Activated CD4-positive, alpha-beta memory T cell treated with anti-CD3 and anti-CD28 coated beads for 36 hours (primary cell): Measurements from ENCODE around the gene NPHP4. TPM values are rescaled to one million over a fixed set of nuclear protein-coding genes. Genes with fewer than 3 reads are reported as not detected.

Experiments used
- CTCF ChIA-PET: fragments of 350-600 bp; sonication (Branson Sonifier 250); formaldehyde crosslinking; loops from one replicate; lab custom pipeline; 2021; ENCODE audit warnings: antibody characterized with exemption, inconsistent platforms; lab: Charles Lee
- POLR2A ChIA-PET: fragments of 350-600 bp; sonication (Branson Sonifier 250); formaldehyde crosslinking; loops from one replicate; lab custom pipeline; 2021; ENCODE audit warnings: antibody characterized with exemption; lab: Charles Lee
- DNase-seq: peaks from one replicate; pipeline ENCODE4 v3.0.0-alpha.2; 2020
- H3K27ac Mint-ChIP-seq: one replicate; pipeline ENCODE4 v1.8.0; 2021; ENCODE audit warnings: mixed read lengths
- H3K27me3 Mint-ChIP-seq: one replicate; pipeline ENCODE4 v1.8.0; 2021; ENCODE audit warnings: mixed read lengths
- H3K36me3 Mint-ChIP-seq: one replicate; pipeline ENCODE4 v1.8.0; 2021; ENCODE audit warnings: mixed read lengths
- H3K4me1 Mint-ChIP-seq: one replicate; pipeline ENCODE4 v1.8.0; 2021; ENCODE audit warnings: low read depth, mixed read lengths
- H3K4me3 Mint-ChIP-seq: one replicate; pipeline ENCODE4 v1.8.0; 2021; ENCODE audit warnings: mild to moderate bottlenecking, mixed read lengths
- H3K9me3 Mint-ChIP-seq: one replicate; pipeline ENCODE4 v1.8.0; 2021; ENCODE audit warnings: mixed read lengths
- intact Hi-C: fragments of 100-400 bp; cut with micrococcal nuclease; formaldehyde crosslinking; loops from one replicate; pipeline ENCODE4 v1.15.1; 2023
- total RNA-seq, 2 experiments: library from RNA; stranded (reverse); gene quantifications; one replicate each; pipeline ENCODE4 v1.2.3, GENCODE V29; 2021

The NPHP4 gene
- total RNA-seq, 2 experiments from 2014 or later, result 14.0 to 14.6 TPM

DNA sequence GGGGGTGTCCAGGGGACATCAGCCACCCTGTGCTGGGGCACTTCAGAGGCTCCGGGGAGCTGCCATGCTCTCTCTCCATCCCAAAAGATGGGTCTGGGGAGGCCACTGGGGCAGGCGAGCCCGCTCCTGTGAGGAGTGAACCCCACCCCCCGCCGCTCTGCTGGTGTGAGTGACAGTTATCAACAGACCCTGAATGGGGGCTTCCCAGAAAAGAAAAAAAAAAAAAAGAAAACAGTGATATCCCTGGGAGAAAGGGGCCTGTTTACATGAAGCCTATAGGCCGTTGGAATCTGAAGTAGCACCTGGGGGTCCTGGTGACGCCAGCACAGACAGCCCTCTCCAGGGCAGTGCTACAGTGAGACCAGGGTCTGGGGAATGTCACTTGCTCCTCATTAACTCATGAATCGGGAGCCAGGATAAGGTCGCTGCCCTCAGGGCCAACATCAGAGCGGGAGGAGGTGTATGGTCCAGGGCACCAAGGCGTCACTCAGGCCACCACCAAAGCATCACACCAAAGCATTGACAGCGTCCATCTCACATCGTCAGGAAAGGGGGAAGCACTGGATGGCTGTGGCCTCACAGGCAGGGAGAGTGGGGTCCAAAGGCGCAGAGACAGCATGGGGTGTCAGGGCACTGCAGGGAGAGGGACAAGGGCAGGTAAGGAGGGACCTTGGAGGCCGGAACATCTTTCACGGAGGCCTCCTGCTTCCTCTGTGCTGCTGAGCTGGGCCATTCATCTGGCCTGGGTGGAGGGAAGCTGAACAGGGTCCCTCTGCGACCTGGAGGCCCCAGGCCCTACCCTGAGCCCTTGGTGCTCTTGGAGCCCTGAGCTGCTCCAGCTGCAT is 8.4 kb upstream of the NPHP4 start:
- ChIA-PET CTCF (no interaction called here), POLR2A (no interaction called here)
- intact Hi-C loops, result no loop called here

DNA sequence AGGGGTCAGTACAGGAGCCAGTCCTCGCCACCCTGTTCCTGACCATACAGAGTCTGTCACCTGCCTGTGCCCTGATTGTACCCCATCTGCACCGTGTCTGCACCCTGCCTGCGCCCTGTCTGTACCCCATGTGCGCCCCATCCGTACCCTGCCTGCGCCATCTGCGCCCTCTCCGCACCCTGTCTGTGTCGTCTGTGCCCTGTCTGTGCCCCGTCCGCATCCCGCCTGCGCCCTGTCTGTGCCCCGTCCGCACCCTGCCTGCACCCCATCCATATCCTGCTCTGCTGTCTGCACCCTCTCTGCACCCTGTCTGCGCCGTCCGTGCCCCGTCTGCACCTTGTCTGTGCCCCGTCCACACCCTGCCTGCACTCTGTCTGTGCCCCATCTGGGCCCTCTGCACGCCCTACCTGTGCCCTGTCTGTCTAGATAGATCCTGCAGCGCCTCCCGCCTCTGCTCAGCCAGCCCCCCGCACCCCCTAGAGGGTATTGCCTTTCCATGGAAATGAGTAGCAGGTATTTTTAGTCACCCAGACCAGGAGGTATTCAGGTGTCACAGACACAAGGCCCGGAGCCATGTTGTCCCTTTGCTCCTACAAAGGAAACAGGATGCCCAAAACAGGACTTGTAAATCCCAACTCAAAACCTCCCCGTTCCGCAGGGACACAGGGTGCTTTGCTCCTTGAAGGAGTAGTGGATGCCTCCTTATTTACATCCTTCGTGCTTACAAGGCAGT is 7.7 kb upstream of the NPHP4 start:
- Mint-ChIP-seq H3K4me3 (no peak overlapping the region), H3K4me1 (peaks cover 6% of the 10 kb centered on the region), H3K27ac (no peak overlapping the region), H3K36me3 (no peaks in the 10 kb centered on the region), H3K27me3 (no peaks in the 10 kb centered on the region), H3K9me3 (no peaks in the 10 kb centered on the region)
- intact Hi-C loops, result loop anchor here (10.0 kb wide), 1 partner anchor 785 kb away; the partner anchor contains the start of gene CAMTA1
- CTCF ChIA-PET, result no interaction called here
- DNase-seq, result no peak
- POLR2A ChIA-PET, result no interaction called here

More for the DNA sequence above, 8.4 kb upstream of the NPHP4 start:
- peaks cover 3% of the 10 kb centered on the region for H3K4me1 Mint-ChIP-seq
- no peaks in the 10 kb centered on the region for H3K36me3 Mint-ChIP-seq
- H3K27ac Mint-ChIP-seq, result no peak overlapping the region
- H3K4me3 Mint-ChIP-seq, result no peak overlapping the region
- no peak for DNase-seq
- no peaks in the 10 kb centered on the region for H3K9me3 Mint-ChIP-seq
- no peaks in the 10 kb centered on the region for H3K27me3 Mint-ChIP-seq

DNA sequence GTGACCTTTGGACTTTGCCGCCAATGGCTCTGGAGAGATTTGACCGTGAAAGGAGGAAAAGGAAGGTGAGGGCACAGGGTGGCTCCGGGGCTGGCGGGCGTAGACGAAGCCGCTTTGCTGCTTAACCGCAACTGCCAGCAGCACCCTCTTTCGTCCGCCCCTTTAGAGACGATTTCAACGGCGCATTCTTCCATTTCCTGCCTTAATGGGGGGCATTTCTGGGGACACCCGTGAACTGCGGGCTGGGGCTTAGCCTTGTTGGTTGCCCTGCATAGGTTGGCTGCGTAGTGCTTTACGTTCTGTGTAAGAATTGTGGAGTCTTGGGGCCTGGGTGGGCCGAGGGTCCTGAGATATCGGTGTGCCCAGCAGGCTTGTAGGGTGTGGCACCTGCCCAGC is 6.7 kb upstream of the NPHP4 start:
- POLR2A ChIA-PET, result no interaction called here
- Mint-ChIP-seq H3K27me3 (no peaks in the 10 kb centered on the region), H3K36me3 (peaks cover 3% of the 10 kb centered on the region), H3K4me3 (no peak overlapping the region), H3K9me3 (no peaks in the 10 kb centered on the region), H3K4me1 (peaks cover 15% of the 10 kb centered on the region), H3K27ac (no peak overlapping the region)
- intact Hi-C loops, result loop anchor here (10.0 kb wide), 1 partner anchor 786 kb away; the partner anchor contains the start of gene CAMTA1
- CTCF ChIA-PET, result no interaction called here
- no peak for DNase-seq

DNA sequence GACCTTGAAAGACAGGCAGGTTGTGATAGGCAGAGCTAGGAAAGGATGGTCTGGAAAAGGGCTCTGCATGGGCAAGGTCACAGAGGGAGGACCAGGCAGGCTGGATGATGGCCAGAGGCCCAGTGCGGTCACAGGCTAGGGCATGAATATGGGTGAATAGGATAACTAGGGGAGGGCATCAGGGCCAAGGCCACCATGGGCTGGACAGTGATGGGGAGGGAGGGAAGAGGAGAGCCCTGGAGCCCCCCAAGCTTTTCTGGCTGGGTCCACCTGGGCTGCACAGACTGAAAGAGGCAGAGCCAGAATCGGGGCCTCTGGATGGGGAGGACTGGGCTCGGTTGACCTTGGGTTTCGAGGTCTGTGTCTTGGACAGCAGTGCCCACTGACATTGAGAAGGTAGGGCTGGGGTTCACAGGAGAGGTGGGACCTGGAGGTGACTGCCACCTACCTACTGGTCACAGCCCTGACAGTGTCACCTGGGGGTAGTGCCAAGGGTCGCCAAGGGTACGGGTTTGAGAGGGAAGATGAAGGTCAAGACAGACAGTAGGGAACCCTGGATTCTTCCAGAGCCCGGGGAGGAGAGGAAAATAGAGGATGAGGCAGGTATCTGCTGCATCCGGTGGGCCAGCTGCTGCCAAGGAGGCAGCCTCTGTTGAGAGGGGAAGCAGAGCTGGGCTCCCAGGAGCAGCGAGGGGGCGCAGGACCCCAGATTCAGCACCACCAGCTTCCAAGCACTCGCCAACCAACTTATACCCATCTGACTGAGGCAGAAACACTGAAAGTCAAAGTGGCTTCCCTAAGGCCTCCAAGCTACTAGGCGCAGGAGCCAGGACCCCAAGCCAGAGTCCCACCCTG is 6.1 kb upstream of the NPHP4 start:
- H3K9me3 Mint-ChIP-seq, result no peaks in the 10 kb centered on the region
- ChIA-PET POLR2A (interaction anchor here (0.5 kb wide), 1 partner anchor 29 kb away, joined by 4 read pairs; no protein-coding TSS in a partner anchor), CTCF (no interaction called here)
- H3K36me3 Mint-ChIP-seq, result peaks cover 3% of the 10 kb centered on the region
- intact Hi-C loops, result loop anchor here (10.0 kb wide), 1 partner anchor 787 kb away; the partner anchor contains the start of gene CAMTA1
- DNase-seq, result no peak
- H3K4me1 Mint-ChIP-seq, result peaks cover 17% of the 10 kb centered on the region
- H3K27ac Mint-ChIP-seq, result no peak overlapping the region
- no peaks in the 10 kb centered on the region for H3K27me3 Mint-ChIP-seq
- H3K4me3 Mint-ChIP-seq, result no peak overlapping the region

DNA sequence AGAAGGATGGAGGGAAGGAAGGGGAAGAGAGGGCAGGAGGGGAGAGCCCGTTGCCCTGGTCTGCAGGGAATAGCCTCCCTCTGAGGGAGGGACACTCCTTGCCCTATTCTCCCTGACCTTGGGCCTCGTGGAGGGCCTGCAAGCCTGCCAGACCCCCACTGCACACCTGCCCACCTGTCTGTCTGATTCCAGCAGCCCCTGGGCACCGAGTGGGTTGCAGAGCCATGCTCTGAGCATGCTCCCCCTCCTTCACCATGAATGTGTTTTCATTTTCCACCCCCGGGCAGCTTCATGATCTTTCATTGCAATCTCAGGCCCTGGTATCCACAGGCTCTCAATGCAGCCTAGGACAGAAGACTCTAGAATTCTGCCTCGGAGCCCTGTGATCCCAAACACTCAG is 5.1 kb upstream of the NPHP4 start:
- no peaks in the 10 kb centered on the region for H3K9me3 Mint-ChIP-seq
- intact Hi-C loops, result loop anchor here (10.0 kb wide), 1 partner anchor 787 kb away; the partner anchor contains the start of gene CAMTA1
- POLR2A ChIA-PET, result no interaction called here
- no peaks in the 10 kb centered on the region for H3K27me3 Mint-ChIP-seq
- no peak overlapping the region for H3K4me3 Mint-ChIP-seq
- no peak for DNase-seq
- no peak overlapping the region for H3K27ac Mint-ChIP-seq
- H3K4me1 Mint-ChIP-seq, result peaks cover 17% of the 10 kb centered on the region
- CTCF ChIA-PET, result interaction anchor here (0.6 to 1.3 kb wide), 2 partner anchors 22 to 37 kb away, joined by 3 to 5 read pairs; no protein-coding TSS in a partner anchor
- H3K36me3 Mint-ChIP-seq, result peaks cover 4% of the 10 kb centered on the region

DNA sequence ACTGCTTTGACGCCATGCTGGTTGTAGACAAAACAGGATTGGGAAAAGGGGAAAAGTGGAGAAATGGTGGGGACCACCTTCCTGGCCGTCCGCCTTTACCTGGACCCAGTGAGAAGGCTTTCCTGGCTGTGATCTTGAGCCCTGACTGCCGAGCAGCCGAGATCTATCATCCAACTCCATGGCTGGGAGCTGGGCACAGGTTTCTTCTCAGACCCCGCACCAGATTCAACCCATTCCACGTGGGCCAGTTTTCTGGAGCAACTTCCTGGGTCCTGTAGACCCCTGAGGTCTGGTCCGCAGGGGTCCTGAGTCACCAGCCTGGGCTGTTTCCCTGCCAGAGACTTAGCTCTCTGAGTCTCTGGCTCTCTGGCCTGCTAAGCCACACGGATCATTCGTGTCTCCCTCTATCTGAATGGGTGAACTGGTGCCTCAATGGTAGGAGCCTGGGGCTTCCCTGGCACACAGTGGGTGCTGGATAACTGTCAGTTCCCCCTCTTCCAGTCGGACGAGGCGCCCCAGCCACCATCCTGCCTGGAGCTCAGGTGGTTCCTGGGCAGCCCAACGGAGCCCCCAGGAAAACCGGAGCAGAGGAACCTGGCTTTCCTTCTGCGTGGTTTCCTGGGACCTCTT is 4.5 kb upstream of the NPHP4 start:
- H3K9me3 Mint-ChIP-seq, result no peaks in the 10 kb centered on the region
- no peak for DNase-seq
- no peak overlapping the region for H3K27ac Mint-ChIP-seq
- peaks cover 17% of the 10 kb centered on the region for H3K4me1 Mint-ChIP-seq
- H3K4me3 Mint-ChIP-seq, result no peak overlapping the region
- intact Hi-C loops, result loop anchor here (10.0 kb wide), 1 partner anchor 788 kb away; the partner anchor contains the start of gene CAMTA1
- no peaks in the 10 kb centered on the region for H3K27me3 Mint-ChIP-seq
- H3K36me3 Mint-ChIP-seq, result peaks cover 4% of the 10 kb centered on the region
- CTCF ChIA-PET, result interaction anchor here (0.6 to 1.3 kb wide), 2 partner anchors 22 to 38 kb away, joined by 3 to 5 read pairs; no protein-coding TSS in a partner anchor
- POLR2A ChIA-PET, result no interaction called here

DNA sequence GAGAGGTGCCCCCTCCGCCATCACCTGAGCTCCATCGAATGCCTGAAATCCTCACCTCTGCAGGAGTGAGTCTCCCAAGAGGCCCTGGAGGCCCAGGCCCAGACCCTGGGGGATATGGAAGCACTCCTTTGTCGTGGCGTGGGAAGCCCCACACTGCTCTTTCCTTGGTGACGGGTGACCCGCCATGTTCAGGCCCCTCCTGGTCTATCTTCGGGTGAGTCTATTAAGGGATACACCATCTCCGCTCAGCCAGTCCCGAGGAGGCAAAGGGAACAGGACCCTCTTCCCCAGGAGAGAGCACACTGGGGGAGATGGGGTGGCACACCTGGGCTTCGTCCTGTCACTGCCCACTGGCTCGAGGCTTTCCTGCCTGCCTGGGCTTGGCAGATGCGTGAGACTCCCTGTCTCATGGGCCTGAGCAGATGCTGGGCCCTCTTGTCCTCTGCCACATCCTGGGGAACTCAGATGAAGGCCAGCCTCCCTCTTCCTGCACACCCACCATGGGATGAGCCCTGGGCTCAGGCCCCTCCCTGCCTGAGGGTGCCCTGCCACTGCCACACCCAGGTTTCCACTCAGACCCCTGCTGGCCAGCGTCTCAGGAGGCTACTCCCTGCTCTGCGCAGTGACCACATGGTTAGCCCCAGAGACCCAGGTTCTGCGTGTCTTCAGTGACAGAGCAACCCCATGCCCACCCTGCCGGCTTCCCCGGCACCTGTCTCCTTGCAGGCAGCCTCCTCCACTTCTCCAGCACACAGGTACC is 3.8 kb upstream of the NPHP4 start:
- Mint-ChIP-seq H3K4me3 (no peak overlapping the region), H3K36me3 (peaks cover 4% of the 10 kb centered on the region), H3K27me3 (no peaks in the 10 kb centered on the region), H3K4me1 (peaks cover 20% of the 10 kb centered on the region), H3K27ac (no peak overlapping the region), H3K9me3 (no peaks in the 10 kb centered on the region)
- ChIA-PET CTCF (interaction anchor here (1.3 kb wide), 1 partner anchor 38 kb away, joined by 5 read pairs; no protein-coding TSS in a partner anchor), POLR2A (no interaction called here)
- no peak for DNase-seq
- intact Hi-C loops, result loop anchor here (10.0 kb wide), 1 partner anchor 789 kb away; the partner anchor contains the start of gene CAMTA1

DNA sequence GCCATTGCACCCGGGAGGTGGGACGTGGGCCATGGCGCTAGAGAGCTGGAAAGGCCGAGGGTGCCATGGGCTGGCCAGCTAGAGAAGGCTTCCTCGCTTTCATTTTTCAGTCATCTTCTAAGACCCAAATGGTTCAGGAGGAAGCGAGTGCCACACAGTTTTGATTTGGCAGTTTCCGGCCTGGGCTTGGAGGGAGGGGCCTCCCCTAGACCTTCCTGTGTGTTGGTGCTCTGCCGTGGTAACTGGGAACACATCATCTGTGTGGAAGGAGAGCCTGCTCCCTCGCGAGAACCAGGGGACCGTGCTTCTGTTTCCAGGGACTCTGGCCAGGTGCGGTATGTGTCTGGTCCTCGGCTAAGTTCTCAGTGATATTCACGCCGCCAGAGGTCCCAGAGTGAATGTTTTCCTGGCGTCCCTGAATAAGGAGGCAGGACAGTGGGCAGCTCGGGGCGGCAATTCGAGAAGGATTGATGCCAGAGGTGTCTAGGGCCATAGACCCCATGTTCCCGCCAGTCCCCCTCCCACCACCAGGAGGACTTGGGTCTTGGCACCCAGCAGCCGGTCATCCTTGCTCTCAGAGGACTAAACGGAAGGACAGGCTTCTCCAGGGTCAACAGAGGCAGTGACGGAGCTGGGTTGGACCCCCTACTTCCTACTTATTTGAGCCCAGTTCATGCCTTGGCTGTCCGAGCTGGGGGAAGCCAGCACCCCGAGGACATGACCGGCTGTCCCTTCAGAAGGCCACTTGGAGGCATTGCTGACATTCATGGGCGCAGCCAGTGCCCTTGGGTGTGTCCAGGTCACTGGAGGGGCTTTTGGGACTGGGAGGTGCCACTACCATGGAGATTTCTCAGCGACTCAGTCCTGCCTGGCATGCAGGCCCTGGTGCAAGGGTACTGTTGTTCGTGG is 2.7 kb upstream of the NPHP4 start:
- Mint-ChIP-seq H3K36me3 (peaks cover 4% of the 10 kb centered on the region), H3K4me3 (peak overlapping the region; percentile 86), H3K27me3 (no peaks in the 10 kb centered on the region), H3K27ac (peak overlapping the region; percentile 88), H3K9me3 (no peaks in the 10 kb centered on the region), H3K4me1 (peaks cover 24% of the 10 kb centered on the region)
- CTCF ChIA-PET, result interaction anchor here (1.1 to 1.9 kb wide), 3 partner anchors 8 to 39 kb away, joined by 3 to 9 read pairs (median 7); no protein-coding TSS in a partner anchor
- POLR2A ChIA-PET, result interaction anchor here (0.6 to 1.0 kb wide), 3 partner anchors 31 to 38 kb away, joined by 3 read pairs; no protein-coding TSS in a partner anchor
- DNase-seq, result peak; percentile 84
- intact Hi-C loops, result loop anchor here (5.0 to 10.0 kb wide), 3 partner anchors 397 to 790 kb away; partner anchors contain the start of genes ACOT7, CAMTA1 and KLHL21

DNA sequence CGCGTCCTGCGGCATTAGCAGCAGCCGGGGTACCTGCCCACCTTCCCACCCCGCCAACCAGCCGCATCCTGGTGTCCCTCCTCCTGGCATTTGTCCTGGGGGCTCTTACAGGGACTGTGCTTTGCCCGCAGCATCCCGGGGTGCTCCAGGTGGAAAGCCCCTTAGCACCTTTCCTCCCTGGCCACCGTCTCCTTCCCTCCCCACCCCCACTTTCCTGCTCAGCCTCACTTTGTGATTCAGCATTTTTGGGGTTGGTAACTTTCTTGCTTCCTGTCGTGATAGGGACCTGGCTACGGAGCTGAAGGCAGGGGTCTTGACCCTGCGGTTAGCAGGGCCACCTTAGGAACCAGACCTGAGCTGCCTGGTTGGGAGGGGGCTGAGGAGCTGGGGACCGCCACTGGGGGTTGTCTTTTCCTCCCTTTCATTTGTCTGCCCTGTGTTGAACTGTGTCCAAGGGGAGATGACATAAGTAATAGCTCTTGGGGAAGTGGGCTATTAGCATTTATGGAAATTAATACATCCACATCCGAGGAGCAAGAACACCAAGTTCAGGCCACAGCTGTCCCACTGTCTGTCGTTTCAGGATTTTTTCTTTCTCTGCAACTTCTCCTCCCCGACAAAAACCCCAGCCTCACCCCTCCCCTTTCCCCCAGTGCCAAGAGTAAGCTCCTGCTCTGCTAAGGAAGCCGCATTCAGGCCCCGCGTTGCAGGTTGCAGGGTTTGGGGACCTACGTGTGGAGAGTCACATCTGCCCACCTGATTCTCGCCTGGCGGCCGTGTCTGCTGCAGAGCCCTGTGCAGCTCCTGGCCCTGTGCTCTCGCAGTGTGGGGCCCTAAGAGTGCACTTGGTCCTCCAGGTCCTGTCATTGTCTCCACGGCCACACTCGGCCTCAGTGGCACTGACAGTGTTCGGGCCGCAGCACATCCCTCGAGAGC is 1.6 kb upstream of the NPHP4 start:
- peaks cover 21% of the 10 kb centered on the region for H3K4me1 Mint-ChIP-seq
- CTCF ChIA-PET, result interaction anchor here (1.0 to 1.9 kb wide), 5 partner anchors 9 to 40 kb away, joined by 3 to 9 read pairs (median 3); no protein-coding TSS in a partner anchor

More for the DNA sequence above, 1.6 kb upstream of the NPHP4 start:
- H3K4me3 Mint-ChIP-seq, result peak overlapping the region; percentile 86
- H3K36me3 Mint-ChIP-seq, result peaks cover 4% of the 10 kb centered on the region
- DNase-seq, result peak; percentile 69
- H3K27me3 Mint-ChIP-seq, result no peaks in the 10 kb centered on the region
- POLR2A ChIA-PET, result interaction anchor here (1.0 to 2.5 kb wide), 3 partner anchors 32 to 37 kb away, joined by 3 to 41 read pairs (median 3); no protein-coding TSS in a partner anchor
- H3K27ac Mint-ChIP-seq, result peak overlapping the region; percentile 88
- intact Hi-C loops, result loop anchor here (1.0 to 10.0 kb wide), 5 partner anchors 39 to 791 kb away; partner anchors contain the start of genes ACOT7, CAMTA1, KLHL21 and RPL22
- H3K9me3 Mint-ChIP-seq, result no peaks in the 10 kb centered on the region
